SK-N-SH (cell line): Measurements from ENCODE around the gene HSPA9. TPM values are rescaled to one million over a fixed set of nuclear protein-coding genes. Genes with fewer than 3 reads are reported as not detected.

Experiments used
- CTCF ChIA-PET: fragments of 300-600, 350-600 bp; formaldehyde crosslinking; extraction: SDS; loops from one replicate; lab custom pipeline; 2021; lab: Yijun Ruan, JAX
- POLR2A ChIA-PET: fragments of 350-600 bp; sonication (Branson Sonifier 250); formaldehyde crosslinking; extraction: SDS; loops from one replicate; lab custom pipeline; 2020; ENCODE audit warnings: antibody characterized with exemption, inconsistent platforms; lab: Yijun Ruan, JAX
- DNase-seq: peaks from one replicate; pipeline ENCODE4 v3.0.0; 2012
- H2AFZ ChIP-seq: fragments of 200-600 bp; sonication (generic); 2 replicates; pipeline ENCODE4 v1.8.1; 2016; ENCODE audit warnings: antibody characterized with exemption, mild to moderate bottlenecking, low read depth
- H3F3A ChIP-seq: fragments of 200-600 bp; sonication (generic); replicated peaks from 2 replicates; pipeline ENCODE3; 2016; ENCODE audit warnings: antibody characterized with exemption, mild to moderate bottlenecking; ENCODE audit not compliant: insufficient read depth
- H3K27ac ChIP-seq, 2 experiments: fragments of 200-500 bp in 1 of 2; fragments of 200-600 bp in 1 of 2; sonication (Bioruptor generic) in 1 of 2; sonication (generic), shearing (Covaris generic) in 1 of 2; 2 replicates each; pipeline versions ENCODE4 v1.5.1 to v1.6.1; 2014 to 2016; ENCODE audit warnings: low read depth in 2 of 2, inconsistent platforms in 1 of 2, low read length in 1 of 2, mild to moderate bottlenecking in 1 of 2, mixed read lengths in 1 of 2
- H3K27me3 ChIP-seq: fragments of 200-600 bp; sonication (generic), shearing (Covaris generic); 2 replicates; pipeline ENCODE4 v1.6.1; 2016; ENCODE audit warnings: mixed run types; ENCODE audit not compliant: insufficient read depth
- H3K36me3 ChIP-seq, 2 experiments: fragments of 200-500 bp in 1 of 2; fragments of 200-600 bp in 1 of 2; sonication (Bioruptor generic) in 1 of 2; sonication (generic) in 1 of 2; replicated peaks in 1 of 2; 2 replicates each; pipeline versions ENCODE3 to v1.5.1; 2014 to 2016; ENCODE audit warnings: low read length in 1 of 2, mild to moderate bottlenecking in 1 of 2; ENCODE audit not compliant: insufficient read depth in 2 of 2, control insufficient read depth in 1 of 2
- H3K4me1 ChIP-seq, 2 experiments: fragments of 200-500 bp in 1 of 2; fragments of 200-600 bp in 1 of 2; sonication (Bioruptor generic) in 1 of 2; sonication (generic), shearing (Covaris generic) in 1 of 2; 2 replicates each; pipeline versions ENCODE4 v1.5.1 to v1.6.1; 2014 to 2016; ENCODE audit warnings: low read depth in 1 of 2, low read length in 1 of 2, mixed run types in 1 of 2; ENCODE audit not compliant: insufficient read depth in 2 of 2, control insufficient read depth in 1 of 2
- H3K4me2 ChIP-seq: fragments of 200-600 bp; sonication (generic), shearing (Covaris generic); 2 replicates; pipeline ENCODE4 v1.6.1; 2017; ENCODE audit warnings: mixed run types
- H3K4me3 ChIP-seq, 2 experiments: fragments of 200-500 bp in 1 of 2; fragments of 200-600 bp in 1 of 2; sonication (Bioruptor generic) in 1 of 2; sonication (generic), shearing (Covaris generic) in 1 of 2; 2 replicates each; pipeline versions ENCODE4 v1.5.1 to v1.8.1; 2014 to 2016; ENCODE audit warnings: low read depth in 2 of 2, inconsistent platforms in 1 of 2, low read length in 1 of 2, mild to moderate bottlenecking in 1 of 2, mixed read lengths in 1 of 2, moderate library complexity in 1 of 2
- H3K79me2 ChIP-seq: fragments of 200-600 bp; sonication (generic); 2 replicates; pipeline ENCODE4 v1.8.1; 2017; ENCODE audit warnings: mild to moderate bottlenecking; ENCODE audit not compliant: insufficient read depth
- H3K9ac ChIP-seq: fragments of 200-600 bp; sonication (generic); 2 replicates; pipeline ENCODE4 v1.6.1; 2017; ENCODE audit warnings: mixed run types
- H3K9me2 ChIP-seq: fragments of 200-600 bp; sonication (generic); 2 replicates; pipeline ENCODE4 v1.6.1; 2017; ENCODE audit warnings: mixed run types
- H3K9me3 ChIP-seq: fragments of 200-600 bp; sonication (generic); 2 replicates; pipeline ENCODE4 v1.6.1; 2017; ENCODE audit warnings: mixed run types, mild to moderate bottlenecking, moderate library complexity
- H4K20me1 ChIP-seq: fragments of 200-600 bp; sonication (generic); 2 replicates; pipeline ENCODE4 v1.6.1; 2017; ENCODE audit warnings: mild to moderate bottlenecking, mixed run types; ENCODE audit not compliant: insufficient read depth
- EP300 ChIP-seq, 2 experiments: IDR thresholded peaks; 2 replicates each; pipeline versions ENCODE4 v1.4.0 to v1.6.1; 2012; ENCODE audit warnings: borderline replicate concordance in 1 of 2, low read depth in 1 of 2, low read length in 1 of 2
- FOSL2 ChIP-seq: IDR thresholded peaks from 2 replicates; pipeline ENCODE4 v1.4.0; 2012; ENCODE audit warnings: low read depth, mild to moderate bottlenecking, moderate library complexity, borderline replicate concordance
- FOXM1 ChIP-seq: IDR thresholded peaks from 2 replicates; pipeline ENCODE4 v1.4.0; 2012; ENCODE audit warnings: low read depth, mild to moderate bottlenecking
- IRF3 ChIP-seq: fragments of 150-350 bp; IDR thresholded peaks from 2 replicates; pipeline ENCODE4 v1.6.1; 2016; ENCODE audit warnings: mild to moderate bottlenecking, low read depth, low read length
- JUND ChIP-seq: IDR thresholded peaks from 2 replicates; pipeline ENCODE4 v1.4.0; 2012
- MXI1 ChIP-seq: IDR thresholded peaks from 2 replicates; pipeline ENCODE4 v1.6.1; 2012; ENCODE audit warnings: mild to moderate bottlenecking, low read depth, low read length, improper control_type of control experiment
- NFIC ChIP-seq: IDR thresholded peaks from 2 replicates; pipeline ENCODE4 v1.4.0; 2012; ENCODE audit warnings: borderline replicate concordance
- NRF1 ChIP-seq: IDR thresholded peaks from 2 replicates; pipeline ENCODE4 v1.6.1; 2012; ENCODE audit warnings: low read depth, mild to moderate bottlenecking, low read length
- PBX3 ChIP-seq: IDR thresholded peaks from 2 replicates; pipeline ENCODE4; 2012
- RCOR1 ChIP-seq: fragments of 150-350 bp; IDR thresholded peaks from 2 replicates; pipeline ENCODE4 v1.6.1; 2017; ENCODE audit warnings: antibody characterized with exemption, low read length
- REST ChIP-seq: IDR thresholded peaks from 2 replicates; pipeline ENCODE4 v1.6.1; 2012; ENCODE audit warnings: mild to moderate bottlenecking, low read depth, low read length, moderate library complexity
- RFX5 ChIP-seq: IDR thresholded peaks from 2 replicates; pipeline ENCODE4 v1.6.1; 2012; ENCODE audit warnings: mild to moderate bottlenecking, improper control_type of control experiment, low read length
- TCF12 ChIP-seq: IDR thresholded peaks from 2 replicates; pipeline ENCODE4 v1.4.0; 2012
- TEAD4 ChIP-seq: IDR thresholded peaks from 2 replicates; pipeline ENCODE4 v1.4.0; 2012; ENCODE audit warnings: mild to moderate bottlenecking, borderline replicate concordance; ENCODE audit not compliant: insufficient read depth
- ZBTB33 ChIP-seq: IDR thresholded peaks from 2 replicates; pipeline ENCODE4 v1.4.0; 2012; ENCODE audit warnings: low read depth, borderline replicate concordance
- WGBS: methylation state at CpG from one replicate; pipeline ENCODE4 v1.1.6; 2017; ENCODE audit warnings: low lambda C conversion rate; 5-methylcytosine and 5-hydroxymethylcytosine counted together
- polyA plus RNA-seq, 3 experiments: library from polyadenylated mRNA; depleted of rRNA; stranded (reverse); fragments of >200 nt; gene quantifications; 2 replicates each; pipeline ENCODE4 v1.2.3, GENCODE V29; 2012

The HSPA9 gene
- polyA plus RNA-seq, 1 of the 3 experiments (the other 2 are of a cell fraction): 153 TPM

GRCh38 chr5:138597661-138598400 lies 22.6 kb upstream of the HSPA9 start:
- Histone ChIP-seq H3K36me3 (no peaks in the 10 kb centered on the region), H4K20me1 (no peaks in the 10 kb centered on the region), H3K27me3 (peaks cover 7% of the 10 kb centered on the region; the same call in 1 of the 2 replicates), H3K9me2 (no peaks in the 10 kb centered on the region), H3K79me2 (no peaks in the 10 kb centered on the region), H3K4me2 (no peak overlapping the region), H3K27ac (no peak overlapping the region), H3F3A (no peaks in the 10 kb centered on the region), H2AFZ (no peak overlapping the region), H3K9me3 (no peaks in the 10 kb centered on the region), H3K9ac (no peak overlapping the region), H3K4me1 (peaks cover 0 to 16% of the 10 kb centered on the region in 2 experiments; a peak in 1 of 4 replicates), H3K4me3 (no peak overlapping the region)
- POLR2A ChIA-PET: interaction anchor here (1.0 kb wide), 1 partner anchor 13 kb away, joined by 4 read pairs; no protein-coding TSS in a partner anchor
- CTCF ChIA-PET: interaction anchor here (0.9 to 10.3 kb wide), 2 partner anchors 12 to 18 kb away, joined by 3 to 109 read pairs; no protein-coding TSS in a partner anchor
- DNase-seq: no peak
- no peak for TF ChIP-seq JUND
- 54% methylated on average over 4 of the region's 9 CpGs for WGBS

- WGBS: 87% methylated on average over 5 of the region's 6 CpGs
- TF ChIP-seq REST: no peak
- no peak for TF ChIP-seq FOSL2
- no peak for TF ChIP-seq EP300 (IDR thresholded peaks at IDR 0.05; ENCODE audit: borderline replicate concordance in 1 of 2, low read depth in 1 of 2, low read length in 1 of 2)
- no peak for TF ChIP-seq RFX5
- TF ChIP-seq FOXM1: no peak
- TF ChIP-seq NRF1: no peak
- TF ChIP-seq IRF3: no peak
- no peak for TF ChIP-seq TCF12
- no peak for TF ChIP-seq NFIC
- no peak for TF ChIP-seq TEAD4
- TF ChIP-seq RCOR1: no peak
- TF ChIP-seq ZBTB33: no peak
- no peak for TF ChIP-seq PBX3
- no peak for TF ChIP-seq MXI1
- Histone ChIP-seq H4K20me1 (no peaks in the 10 kb centered on the region), H3K79me2 (no peaks in the 10 kb centered on the region), H3K9me2 (no peaks in the 10 kb centered on the region), H3K27ac (no peak overlapping the region), H3F3A (no peaks in the 10 kb centered on the region), H3K27me3 (peaks cover 7% of the 10 kb centered on the region; the same call in 1 of the 2 replicates), H3K9me3 (no peaks in the 10 kb centered on the region), H2AFZ (no peak overlapping the region), H3K9ac (no peak overlapping the region), H3K4me3 (no peak overlapping the region), H3K4me2 (no peak overlapping the region), H3K4me1 (peaks cover 0 to 6% of the 10 kb centered on the region in 2 experiments; a peak in 1 of 4 replicates), H3K36me3 (no peaks in the 10 kb centered on the region)
- no peak for DNase-seq
- ChIA-PET CTCF (interaction anchor here (0.6 to 10.3 kb wide), 8 partner anchors 13 to 222 kb away, joined by 3 to 109 read pairs (median 3); no protein-coding TSS in a partner anchor), POLR2A (interaction anchor here (1.0 kb wide), 1 partner anchor 15 kb away, joined by 4 read pairs; no protein-coding TSS in a partner anchor)
Measured at GRCh38 chr5:138596105-138596881, 21.1 kb upstream of the HSPA9 start.
